ENCODE data around the gene TRIO.

- TF ChIP-seq CTCF (IDR thresholded peaks at IDR 0.05), result no peak
- no peak for TF ChIP-seq POLR2A (IDR thresholded peaks at IDR 0.05)
- TF ChIP-seq EP300 (IDR thresholded peaks at IDR 0.05; ENCODE audit: low read depth), result no peak
Measured at GRCh38 chr5:14497311-14497710, 354.2 kb downstream of the TRIO start.

Measured in transverse colon (tissue), 3 donors.